Measurements from ENCODE around the gene C1orf141.

DNA sequence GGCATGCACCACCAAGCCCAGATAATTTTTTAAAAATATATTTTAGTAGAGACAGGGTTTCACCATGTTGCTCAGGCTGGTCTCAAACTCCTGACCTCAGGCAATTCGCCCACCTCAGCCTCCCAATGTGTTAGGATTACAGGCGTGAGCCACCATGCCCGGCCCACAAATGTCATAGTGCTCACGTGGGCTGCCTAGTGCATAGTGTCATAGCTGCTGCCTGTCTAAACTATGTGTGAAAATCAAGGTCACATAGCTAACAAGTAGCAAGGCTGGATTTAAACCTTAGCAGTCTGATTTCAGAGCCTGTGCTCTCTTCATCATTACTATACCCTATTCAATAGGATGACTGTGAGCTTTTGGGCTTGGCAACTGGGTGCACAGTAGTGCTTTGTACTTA is 10.3 kb downstream of the C1orf141 start:
- no peak for TF ChIP-seq CTCF (IDR thresholded peaks at IDR 0.05)
- TF ChIP-seq POLR2A (IDR thresholded peaks at IDR 0.05): no peak
